Measurements from ENCODE around the gene FAM168A.

FAM168A gene

DNA sequence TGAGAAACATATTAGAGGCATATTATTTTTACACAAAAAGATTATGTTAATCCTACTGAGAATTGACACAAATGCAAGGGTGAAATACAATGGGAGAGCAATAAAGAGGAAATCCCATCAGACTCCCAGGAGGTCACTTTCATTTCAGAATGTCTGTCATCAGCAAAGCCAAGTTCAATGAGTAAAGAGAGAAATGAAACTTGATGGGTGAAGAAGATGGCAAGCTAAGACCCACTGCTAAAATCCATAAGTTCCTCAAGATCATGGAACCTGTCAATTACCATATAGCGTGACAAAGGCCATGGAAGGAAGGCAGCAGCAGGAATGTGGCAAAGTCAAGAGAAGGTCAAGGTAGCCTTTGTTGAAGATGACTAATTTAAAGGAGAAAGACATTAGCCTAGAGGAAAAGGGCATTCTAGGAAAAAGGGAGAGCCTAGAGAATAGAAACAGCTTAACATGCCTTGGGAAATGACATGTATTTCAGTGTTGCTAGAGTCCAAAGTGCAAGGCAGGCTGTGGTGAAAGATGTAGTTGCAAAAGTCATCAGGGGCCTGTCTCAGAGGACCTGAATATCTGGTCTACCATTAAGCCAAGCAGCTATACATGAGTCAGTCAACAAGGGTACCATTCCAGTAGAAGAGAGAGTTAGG lies 43.1 kb downstream of the FAM168A start:
- no peak for DNase-seq

- DNase-seq, result no peak
Observed at GRCh38 chr11:73553266-73553665, 44.6 kb downstream of the FAM168A start.

DNA sequence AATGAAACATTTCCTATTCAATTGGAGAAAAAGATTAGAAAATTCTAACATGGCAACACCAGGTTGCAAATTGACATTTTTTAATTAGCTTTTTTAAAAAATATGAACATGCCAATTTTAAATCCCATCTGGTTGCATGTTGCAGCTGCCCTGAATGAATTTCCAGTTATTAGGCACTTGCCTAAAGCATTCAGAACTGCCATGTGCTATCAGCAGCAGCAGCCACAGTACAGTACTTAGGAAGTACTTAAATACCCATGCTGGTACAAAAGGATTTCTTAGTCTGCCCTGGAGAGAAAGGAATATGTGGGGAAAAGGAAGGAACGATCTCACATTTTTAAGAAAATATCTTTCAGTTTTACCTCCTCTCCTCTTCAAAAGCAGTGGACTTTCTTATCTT lies 46.2 kb downstream of the FAM168A start:
- DNase-seq, result no peak

DNA sequence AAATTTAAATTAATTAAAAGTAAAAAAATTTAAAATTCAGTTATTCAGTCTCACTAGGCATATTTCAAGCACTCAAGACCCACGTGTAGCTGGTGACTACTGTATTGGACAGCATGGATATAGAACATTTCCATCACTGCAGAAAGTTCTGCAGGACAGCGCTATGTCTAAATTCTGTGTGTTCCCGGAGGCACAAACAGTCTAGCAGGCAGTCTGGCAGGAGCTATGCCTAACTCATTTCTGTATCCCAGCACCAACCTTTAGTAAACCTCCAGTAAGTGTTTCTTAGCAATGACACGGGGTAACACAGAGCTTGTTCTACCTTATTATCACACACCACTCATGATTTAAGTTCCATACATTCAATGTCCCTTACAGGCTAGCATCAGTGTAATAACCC lies 48.5 kb downstream of the FAM168A start:
- no peak for DNase-seq

- no peak for DNase-seq
Observed at GRCh38 chr11:73547706-73548595, 50.0 kb downstream of the FAM168A start.

DNA sequence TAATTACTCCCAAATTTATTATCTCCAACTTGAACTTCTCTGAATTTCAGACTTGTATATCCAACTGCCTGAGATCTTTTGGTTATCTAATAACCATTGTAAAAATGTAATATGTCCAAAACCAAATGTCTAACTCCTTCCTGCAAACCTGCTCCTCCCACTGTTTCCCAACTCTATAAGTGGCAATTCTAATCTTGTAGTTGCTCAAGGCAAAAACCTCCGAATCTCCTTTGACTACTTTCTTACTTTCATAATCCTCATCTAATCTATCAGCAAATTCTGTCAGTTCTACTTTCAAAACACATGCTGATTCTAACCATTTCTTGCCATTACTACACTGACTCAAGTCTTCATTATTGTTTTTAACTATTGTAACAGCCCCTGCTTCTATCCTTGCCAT lies 55.7 kb downstream of the FAM168A start:
- DNase-seq, result no peak

GRCh38 chr11:73539506-73540084 lies 58.3 kb downstream of the FAM168A start:
- DNase-seq, result no peak

DNA sequence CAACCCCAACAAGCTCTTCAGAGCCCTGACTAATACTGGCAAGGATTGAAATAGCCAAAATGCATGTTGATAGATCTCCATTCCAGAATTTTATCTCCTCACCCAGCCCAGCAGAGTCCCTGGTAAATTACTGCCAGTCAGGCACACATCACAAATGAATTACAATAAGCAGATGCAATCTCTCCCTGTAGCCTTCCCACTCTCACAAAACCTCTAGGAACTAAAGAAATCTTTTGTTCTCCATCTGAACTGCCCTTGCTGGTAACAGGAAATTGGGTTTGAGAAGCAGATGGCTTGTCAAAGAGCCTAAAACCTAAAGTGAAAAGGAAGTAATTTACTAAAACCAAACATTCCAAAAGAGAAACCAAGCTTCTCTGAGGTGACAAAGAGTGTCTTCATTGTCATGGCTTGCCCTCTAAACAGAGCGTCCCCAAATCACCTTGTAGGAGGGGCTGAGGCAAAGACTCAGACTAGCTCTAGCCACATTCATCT lies 59.5 kb downstream of the FAM168A start:
- DNase-seq, result no peak

DNA sequence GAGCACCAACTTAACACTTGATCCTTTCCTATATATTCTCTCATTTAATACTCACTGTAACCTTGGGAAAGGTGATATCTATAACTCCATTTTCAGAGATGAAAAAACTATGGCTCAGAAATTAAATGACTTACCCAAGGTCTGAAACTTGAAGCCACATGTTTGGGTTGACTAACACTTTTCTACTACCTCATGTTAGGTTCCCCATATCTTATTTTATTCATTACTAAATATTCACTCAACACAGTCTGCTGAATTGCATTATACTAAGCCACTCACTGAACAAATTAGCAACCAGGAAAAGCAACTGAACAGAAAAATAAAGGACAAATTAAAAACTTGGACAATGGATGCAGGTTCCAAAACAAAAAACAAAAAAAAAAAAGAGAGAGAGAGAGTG lies 59.9 kb downstream of the FAM168A start:
- DNase-seq, result no peak

- DNase-seq, result no peak
Observed at GRCh38 chr11:73536961-73537360, 61.0 kb downstream of the FAM168A start.

DNA sequence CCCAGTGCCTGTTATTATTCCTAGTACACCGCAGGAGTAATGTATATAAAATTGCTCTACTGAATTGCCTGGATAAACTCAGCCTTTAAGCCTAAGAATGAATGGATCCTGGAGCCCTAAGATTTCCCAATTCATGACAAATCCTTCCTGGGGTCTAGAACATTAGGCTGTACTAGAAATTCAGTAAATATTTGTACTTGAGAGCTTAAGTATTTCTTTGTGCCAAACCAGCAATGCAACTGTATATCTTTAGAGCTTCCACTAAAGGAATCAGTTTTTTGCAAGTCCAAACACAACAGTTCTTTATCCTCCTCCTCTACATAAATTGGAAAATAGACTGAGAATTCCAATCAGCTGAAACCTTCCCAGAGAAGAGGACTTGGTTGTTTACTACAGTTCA lies 65.6 kb downstream of the FAM168A start:
- no peak for DNase-seq

DNA sequence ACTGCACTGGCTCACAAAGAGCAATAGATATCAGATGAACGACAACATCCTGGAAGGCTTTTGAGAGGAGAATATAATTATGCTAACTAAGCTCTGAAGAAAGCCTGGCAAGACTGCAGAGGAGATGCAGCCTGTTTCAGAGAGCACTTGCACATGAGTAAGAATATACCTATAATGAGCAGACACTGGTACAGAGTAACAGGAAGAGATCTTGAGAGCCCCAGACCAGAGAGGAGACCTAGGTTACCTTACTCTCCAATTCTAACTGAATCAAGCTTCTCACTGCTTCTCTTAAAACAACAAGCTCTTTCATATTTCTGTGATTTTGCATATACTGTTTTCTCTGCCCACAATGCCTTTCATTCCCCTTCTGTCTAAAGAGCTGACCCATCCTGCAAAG lies 66.5 kb downstream of the FAM168A start:
- no peak for DNase-seq

DNA sequence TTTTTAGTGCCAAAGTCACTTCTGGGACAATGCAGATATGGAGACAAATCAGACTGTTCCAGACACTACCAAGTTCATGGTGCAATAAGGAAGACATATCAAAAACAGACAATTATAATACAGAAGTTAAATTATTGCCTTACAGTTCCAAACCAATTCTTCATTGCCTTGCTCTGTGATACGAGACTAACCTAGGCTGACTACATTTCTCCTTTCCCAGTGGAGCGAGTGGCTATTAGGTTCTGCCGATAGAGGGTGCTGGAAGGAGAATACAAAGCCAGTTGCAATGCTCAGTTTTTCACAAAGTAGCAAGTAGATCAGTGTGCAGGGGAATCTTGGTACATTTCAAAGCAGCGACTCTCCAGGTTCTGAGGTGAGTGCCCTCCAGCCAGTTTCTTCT lies 67.8 kb downstream of the FAM168A start:
- DNase-seq, result no peak

- DNase-seq, result no peak
Observed at GRCh38 chr11:73529204-73529530, 68.7 kb downstream of the FAM168A start.

GRCh38 chr11:73528483-73529203 lies 69.3 kb downstream of the FAM168A start:
- DNase-seq, result no peak

GRCh38 chr11:73528013-73528412 lies 69.9 kb downstream of the FAM168A start:
- no peak for DNase-seq

GRCh38 chr11:73525611-73526010 lies 72.3 kb downstream of the FAM168A start:
- DNase-seq, result no peak

GRCh38 chr11:73524774-73525173 lies 73.1 kb downstream of the FAM168A start:
- no peak for DNase-seq

GRCh38 chr11:73521621-73522020 lies 76.3 kb downstream of the FAM168A start:
- DNase-seq, result no peak

GRCh38 chr11:73520353-73521061 lies 77.4 kb downstream of the FAM168A start:
- no peak for DNase-seq

GRCh38 chr11:73519266-73519665 lies 78.6 kb downstream of the FAM168A start:
- no peak for DNase-seq

DNA sequence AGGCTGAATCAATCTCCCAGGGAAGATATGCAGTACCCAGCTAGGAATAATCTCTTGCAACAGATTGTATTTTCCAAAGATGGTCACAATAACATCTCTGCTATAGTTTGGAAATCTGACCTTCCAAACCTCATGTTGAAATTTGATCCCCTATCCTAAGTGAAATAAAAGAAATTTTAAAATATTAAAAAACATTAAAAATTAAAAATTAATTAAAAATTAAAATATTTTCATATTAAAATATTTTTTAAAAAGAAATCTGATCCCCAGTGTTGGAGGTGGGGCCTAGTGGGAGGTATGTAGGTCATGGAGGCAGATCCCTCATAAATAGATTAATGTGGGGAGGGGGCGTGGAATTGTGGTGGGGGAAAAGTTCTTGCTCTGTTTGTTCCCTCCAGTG lies 79.7 kb downstream of the FAM168A start:
- no peak for DNase-seq

DNA sequence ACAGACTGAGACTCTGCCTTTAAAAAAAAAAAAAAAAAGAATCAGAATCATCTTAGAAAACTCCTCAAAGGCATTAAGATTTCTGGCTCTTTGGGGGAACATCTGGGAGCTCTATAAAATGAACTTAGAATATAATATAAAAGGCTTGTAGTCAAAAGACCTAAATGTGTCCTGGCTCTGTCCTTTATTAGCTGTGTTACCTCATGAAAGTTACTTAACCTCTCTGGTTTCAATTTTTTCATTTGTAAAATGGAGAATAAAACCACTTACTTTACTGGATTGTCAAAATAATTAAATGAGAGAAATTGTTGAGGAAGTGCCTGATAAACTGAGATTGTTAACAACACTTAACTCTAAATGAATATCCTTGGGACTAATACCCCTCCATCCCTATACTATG lies 81.8 kb downstream of the FAM168A start:
- no peak for DNase-seq
